ENCODE measurements around the gene ACER2. TPM values are rescaled to one million over a fixed set of nuclear protein-coding genes. Genes with fewer than 3 reads are reported as not detected.

ACER2 gene
- total RNA-seq, 1 donor from 2014 or later, result 7.4 TPM

- H3K27ac Mint-ChIP-seq (ENCODE audit: unreplicated experiment), result no peak overlapping the region
- Histone ChIP-seq H3K36me3 (ENCODE audit: insufficient read depth, low read length) (no peaks in the 10 kb centered on the region), H3K9ac (ENCODE audit: low read length) (no peak overlapping the region), H2AFZ (ENCODE audit: low read depth, low read length) (no peak overlapping the region), H3K27me3 (ENCODE audit: insufficient read depth, low read length) (peaks cover 3% of the 10 kb centered on the region), H3K4me3 (ENCODE audit: insufficient read depth, low read depth, low read length) (no peak overlapping the region), H4K20me1 (ENCODE audit: insufficient read depth, low read length) (no peaks in the 10 kb centered on the region), H3K79me2 (ENCODE audit: insufficient read depth, low read length) (no peaks in the 10 kb centered on the region), H3K27ac (ENCODE audit: low read depth, low read length) (no peak overlapping the region), H3K4me1 (ENCODE audit: insufficient read depth, low read length) (no peaks in the 10 kb centered on the region), H3K9me3 (ENCODE audit: insufficient read depth, low read depth, low read length) (no peaks in the 10 kb centered on the region), H3K4me2 (ENCODE audit: low read length) (no peak overlapping the region)
- peaks cover 4% of the 10 kb centered on the region for H3K4me1 Mint-ChIP-seq (ENCODE audit: low read depth, unreplicated experiment)
- H3K9me3 Mint-ChIP-seq (ENCODE audit: unreplicated experiment), result no peaks in the 10 kb centered on the region
- H3K4me3 Mint-ChIP-seq (ENCODE audit: unreplicated experiment), result no peak overlapping the region
- peaks cover 3% of the 10 kb centered on the region for H3K27me3 Mint-ChIP-seq (ENCODE audit: low read depth, unreplicated experiment)
- TF ChIP-seq CTCF (IDR thresholded peaks at IDR 0.05; ENCODE audit: insufficient read depth, low read depth, low read length), result no peak
- no peak for DNase-seq (ENCODE audit: low read depth)
- H3K36me3 Mint-ChIP-seq (ENCODE audit: low read depth, unreplicated experiment), result no peaks in the 10 kb centered on the region
- FAIRE-seq, result no peak
Observed at GRCh38 chr9:19481121-19481870, 72.5 kb downstream of the ACER2 start.

- peaks cover 3% of the 10 kb centered on the region for H3K27me3 Mint-ChIP-seq (ENCODE audit: low read depth, unreplicated experiment)
- no peaks in the 10 kb centered on the region for H3K36me3 ChIP-seq (ENCODE audit: insufficient read depth, low read length)
- no peaks in the 10 kb centered on the region for H3K36me3 Mint-ChIP-seq (ENCODE audit: low read depth, unreplicated experiment)
- no peak overlapping the region for H3K27ac Mint-ChIP-seq (ENCODE audit: unreplicated experiment)
- H3K9ac ChIP-seq (ENCODE audit: low read length), result no peak overlapping the region
- H3K4me3 Mint-ChIP-seq (ENCODE audit: unreplicated experiment), result no peak overlapping the region
- no peak overlapping the region for H2AFZ ChIP-seq (ENCODE audit: low read depth, low read length)
- no peak overlapping the region for H3K27ac ChIP-seq (ENCODE audit: low read depth, low read length)
- peaks cover 4% of the 10 kb centered on the region for H3K4me1 Mint-ChIP-seq (ENCODE audit: low read depth, unreplicated experiment)
- H3K9me3 ChIP-seq (ENCODE audit: insufficient read depth, low read depth, low read length), result no peaks in the 10 kb centered on the region
- TF ChIP-seq CTCF (IDR thresholded peaks at IDR 0.05; ENCODE audit: insufficient read depth, low read depth, low read length) (no peak), EZH2 (IDR thresholded peaks at IDR 0.05; ENCODE audit: insufficient read depth, low read length) (no peak)
- FAIRE-seq, result no peak
- H3K4me2 ChIP-seq (ENCODE audit: low read length), result no peak overlapping the region
- no peak overlapping the region for H3K4me3 ChIP-seq (ENCODE audit: insufficient read depth, low read depth, low read length)
- DNase-seq (ENCODE audit: low read depth), result no peak
- no peaks in the 10 kb centered on the region for H3K79me2 ChIP-seq (ENCODE audit: insufficient read depth, low read length)
- H3K9me3 Mint-ChIP-seq (ENCODE audit: unreplicated experiment), result no peaks in the 10 kb centered on the region
- no peaks in the 10 kb centered on the region for H4K20me1 ChIP-seq (ENCODE audit: insufficient read depth, low read length)
- no peaks in the 10 kb centered on the region for H3K4me1 ChIP-seq (ENCODE audit: insufficient read depth, low read length)
- H3K27me3 ChIP-seq (ENCODE audit: insufficient read depth, low read length), result peaks cover 3% of the 10 kb centered on the region
Observed at GRCh38 chr9:19481971-19482404, 73.2 kb downstream of the ACER2 start.

GRCh38 chr9:19484699-19485098, 75.9 kb downstream of the ACER2 start:
- H3K27ac ChIP-seq (ENCODE audit: low read depth, low read length), result no peak overlapping the region
- no peak overlapping the region for H3K4me3 Mint-ChIP-seq (ENCODE audit: unreplicated experiment)
- H3K36me3 Mint-ChIP-seq (ENCODE audit: low read depth, unreplicated experiment), result no peaks in the 10 kb centered on the region
- H4K20me1 ChIP-seq (ENCODE audit: insufficient read depth, low read length), result no peaks in the 10 kb centered on the region
- no peak for FAIRE-seq
- H3K27ac Mint-ChIP-seq (ENCODE audit: unreplicated experiment), result no peak overlapping the region
- H3K27me3 ChIP-seq (ENCODE audit: insufficient read depth, low read length), result peaks cover 3% of the 10 kb centered on the region
- H3K36me3 ChIP-seq (ENCODE audit: insufficient read depth, low read length), result no peaks in the 10 kb centered on the region
- no peaks in the 10 kb centered on the region for H3K9me3 Mint-ChIP-seq (ENCODE audit: unreplicated experiment)
- no peaks in the 10 kb centered on the region for H3K4me1 ChIP-seq (ENCODE audit: insufficient read depth, low read length)
- H3K27me3 Mint-ChIP-seq (ENCODE audit: low read depth, unreplicated experiment), result peaks cover 3% of the 10 kb centered on the region
- peaks cover 4% of the 10 kb centered on the region for H3K4me1 Mint-ChIP-seq (ENCODE audit: low read depth, unreplicated experiment)
- no peak overlapping the region for H3K4me3 ChIP-seq (ENCODE audit: insufficient read depth, low read depth, low read length)
- H2AFZ ChIP-seq (ENCODE audit: low read depth, low read length), result no peak overlapping the region
- no peaks in the 10 kb centered on the region for H3K9me3 ChIP-seq (ENCODE audit: insufficient read depth, low read depth, low read length)
- no peaks in the 10 kb centered on the region for H3K79me2 ChIP-seq (ENCODE audit: insufficient read depth, low read length)
- no peak for DNase-seq (ENCODE audit: low read depth)
- no peak overlapping the region for H3K9ac ChIP-seq (ENCODE audit: low read length)
- H3K4me2 ChIP-seq (ENCODE audit: low read length), result no peak overlapping the region
- no peak for TF ChIP-seq EZH2 (IDR thresholded peaks at IDR 0.05; ENCODE audit: insufficient read depth, low read length)
- no peak for TF ChIP-seq CTCF (IDR thresholded peaks at IDR 0.05; ENCODE audit: insufficient read depth, low read depth, low read length)

Measured in astrocyte (in vitro differentiated cells and primary cell).